Keratinocyte (primary cell): ENCODE data around the gene OR2F2. TPM values are rescaled to one million over a fixed set of nuclear protein-coding genes. Genes with fewer than 3 reads are reported as not detected.

ENCODE experiments used
- DNase-seq: peaks from one replicate; pipeline ENCODE4 v3.0.0-alpha.2; 2011; ENCODE audit warnings: low read depth, missing footprints, low spot score
- FAIRE-seq: peaks from 2 replicates; lab custom pipeline; 2011; peaks lifted over from hg19 to GRCh38; lab: Jason Lieb, UNC
- H2AFZ ChIP-seq: 2 replicates; pipeline ENCODE4 v1.6.0; 2012; ENCODE audit warnings: low read length, control low read depth, inconsistent platforms; ENCODE audit not compliant: control insufficient read depth
- H3K27ac ChIP-seq: 2 replicates; pipeline ENCODE4 v1.5.1; 2011; ENCODE audit warnings: low read length; ENCODE audit not compliant: control insufficient read depth, insufficient read depth
- H3K27me3 ChIP-seq: 3 replicates; pipeline ENCODE4 v1.6.0; 2011; ENCODE audit warnings: low read length; ENCODE audit not compliant: control insufficient read depth, insufficient read depth; ENCODE audit errors: extremely low read depth
- H3K36me3 ChIP-seq, 2 experiments: 2 replicates in 1 of 2; 3 replicates in 1 of 2; pipeline ENCODE4 v1.5.1; 2011; ENCODE audit warnings: low read length in 2 of 2, mild to moderate bottlenecking in 1 of 2; ENCODE audit not compliant: control insufficient read depth in 2 of 2, insufficient read depth in 2 of 2; ENCODE audit errors: extremely low read depth in 1 of 2
- H3K4me1 ChIP-seq: 3 replicates; pipeline ENCODE4 v1.5.1; 2011; ENCODE audit warnings: low read length; ENCODE audit not compliant: control insufficient read depth, insufficient read depth; ENCODE audit errors: extremely low read depth
- H3K4me2 ChIP-seq: 3 replicates; pipeline ENCODE4 v1.6.0; 2011; ENCODE audit warnings: low read depth, low read length; ENCODE audit not compliant: control insufficient read depth, insufficient read depth; ENCODE audit errors: extremely low read depth
- H3K4me3 ChIP-seq, 3 experiments: fragments of 200-600 bp in 1 of 3; sonication (generic) in 1 of 3; 2 replicates in 2 of 3; 3 replicates in 1 of 3; pipeline ENCODE4 v1.5.1; 2011 to 2016; ENCODE audit warnings: low read length in 3 of 3, mild to moderate bottlenecking in 3 of 3, control low read depth in 2 of 3, inconsistent platforms in 1 of 3, low read depth in 1 of 3, mixed read lengths in 1 of 3, mixed run types in 1 of 3, moderate library complexity in 1 of 3; ENCODE audit not compliant: control insufficient read depth in 2 of 3, insufficient read depth in 2 of 3; ENCODE audit errors: extremely low read depth in 1 of 3
- H3K79me2 ChIP-seq: 2 replicates; pipeline ENCODE4 v1.6.0; 2012; ENCODE audit warnings: low read length; ENCODE audit not compliant: control insufficient read depth, insufficient read depth
- H3K9ac ChIP-seq: 3 replicates; pipeline ENCODE4 v1.6.0; 2011; ENCODE audit warnings: low read length; ENCODE audit not compliant: control insufficient read depth, insufficient read depth; ENCODE audit errors: extremely low read depth
- H3K9me1 ChIP-seq: 3 replicates; pipeline ENCODE4 v1.6.0; 2011; ENCODE audit warnings: low read length; ENCODE audit not compliant: control insufficient read depth, insufficient read depth; ENCODE audit errors: extremely low read depth
- H3K9me3 ChIP-seq: 2 replicates; pipeline ENCODE4 v1.5.1; 2012; ENCODE audit warnings: low read depth, low read length; ENCODE audit not compliant: control insufficient read depth
- H4K20me1 ChIP-seq: 3 replicates; pipeline ENCODE4 v1.6.0; 2011; ENCODE audit warnings: low read length; ENCODE audit not compliant: control insufficient read depth, insufficient read depth; ENCODE audit errors: extremely low read depth
- EZH2 ChIP-seq: IDR thresholded peaks from one replicate; pipeline ENCODE4 v1.6.1; 2012; ENCODE audit warnings: inconsistent platforms, mild to moderate bottlenecking, low read length, moderate library complexity
- dilution Hi-C: fragments of 300-500 bp; cut with MboI; formaldehyde crosslinking; loops from one replicate; pipeline ENCODE4 v1.7.0; 2020; ENCODE audit warnings: low sequenced_read_pairs; ENCODE audit not compliant: extremely low pct_ligation_motif_present
- polyA plus RNA-seq, 5 experiments: library from polyadenylated mRNA; depleted of rRNA in 3 of 5; stranded (reverse) in 3 of 5; stranded (forward) in 1 of 5; unstranded in 1 of 5; fragments of >200 nt; gene quantifications; 1 replicate in 1 of 5; 2 replicates in 3 of 5; 3 replicates in 1 of 5; pipeline versions ENCODE4 v1.2.1 to v1.2.3, GENCODE V29; 2011 to 2012; ENCODE audit warnings: missing spikeins in 2 of 5, low read depth in 1 of 5, low replicate concordance in 1 of 5
- TF ChIP-seq, protein P1 (sequence below), 3 experiments: IDR thresholded peaks in 1 of 3; conservative IDR thresholded peaks in 1 of 3; optimal IDR thresholded peaks in 1 of 3; 2 replicates in 2 of 3; 3 replicates in 1 of 3; pipeline versions ENCODE3 to v1.5.1; 2011; ENCODE audit warnings: low read length in 3 of 3, mild to moderate bottlenecking in 3 of 3, moderate library complexity in 2 of 3, control low read depth in 1 of 3, inconsistent platforms in 1 of 3; ENCODE audit not compliant: insufficient read depth in 2 of 3; ENCODE audit errors: extremely low read depth in 1 of 3

The OR2F2 gene
- polyA plus RNA-seq, 1 donor (not counting 4 experiments of a cell fraction or from before 2014, with no cell fraction given): not detected

GRCh38 chr7:143901332-143901667 is 33.7 kb upstream of the OR2F2 start:
- Histone ChIP-seq H3K27ac (peak overlapping the region; percentile 85), H2AFZ (peak overlapping the region; percentile 96), H4K20me1 (no peaks in the 10 kb centered on the region), H3K9me3 (no peaks in the 10 kb centered on the region), H3K79me2 (peaks cover 40% of the 10 kb centered on the region), H3K4me3 (peak overlapping the region; percentile 67 to 96 (median 83)), H3K27me3 (no peaks in the 10 kb centered on the region), H3K9me1 (no peaks in the 10 kb centered on the region), H3K36me3 (no peaks in the 10 kb centered on the region), H3K4me1 (peaks cover 15% of the 10 kb centered on the region), H3K9ac (peak overlapping the region; percentile 86), H3K4me2 (peak overlapping the region; percentile 88)
- DNase-seq (no peak), FAIRE-seq (no peak)
- no peak for TF ChIP-seq EZH2
- TF ChIP-seq, protein P1, sequence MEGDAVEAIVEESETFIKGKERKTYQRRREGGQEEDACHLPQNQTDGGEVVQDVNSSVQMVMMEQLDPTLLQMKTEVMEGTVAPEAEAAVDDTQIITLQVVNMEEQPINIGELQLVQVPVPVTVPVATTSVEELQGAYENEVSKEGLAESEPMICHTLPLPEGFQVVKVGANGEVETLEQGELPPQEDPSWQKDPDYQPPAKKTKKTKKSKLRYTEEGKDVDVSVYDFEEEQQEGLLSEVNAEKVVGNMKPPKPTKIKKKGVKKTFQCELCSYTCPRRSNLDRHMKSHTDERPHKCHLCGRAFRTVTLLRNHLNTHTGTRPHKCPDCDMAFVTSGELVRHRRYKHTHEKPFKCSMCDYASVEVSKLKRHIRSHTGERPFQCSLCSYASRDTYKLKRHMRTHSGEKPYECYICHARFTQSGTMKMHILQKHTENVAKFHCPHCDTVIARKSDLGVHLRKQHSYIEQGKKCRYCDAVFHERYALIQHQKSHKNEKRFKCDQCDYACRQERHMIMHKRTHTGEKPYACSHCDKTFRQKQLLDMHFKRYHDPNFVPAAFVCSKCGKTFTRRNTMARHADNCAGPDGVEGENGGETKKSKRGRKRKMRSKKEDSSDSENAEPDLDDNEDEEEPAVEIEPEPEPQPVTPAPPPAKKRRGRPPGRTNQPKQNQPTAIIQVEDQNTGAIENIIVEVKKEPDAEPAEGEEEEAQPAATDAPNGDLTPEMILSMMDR (optimal IDR thresholded peaks at IDR 0.05 in 1 of 3, IDR thresholded peaks at IDR 0.05 in 1 of 3, conservative IDR thresholded peaks at IDR 0.05 in 1 of 3; ENCODE audit: extremely low read depth in 1 of 3, insufficient read depth in 2 of 3, low read length in 3 of 3): no peak
- dilution Hi-C loops: no loop called here

DNA sequence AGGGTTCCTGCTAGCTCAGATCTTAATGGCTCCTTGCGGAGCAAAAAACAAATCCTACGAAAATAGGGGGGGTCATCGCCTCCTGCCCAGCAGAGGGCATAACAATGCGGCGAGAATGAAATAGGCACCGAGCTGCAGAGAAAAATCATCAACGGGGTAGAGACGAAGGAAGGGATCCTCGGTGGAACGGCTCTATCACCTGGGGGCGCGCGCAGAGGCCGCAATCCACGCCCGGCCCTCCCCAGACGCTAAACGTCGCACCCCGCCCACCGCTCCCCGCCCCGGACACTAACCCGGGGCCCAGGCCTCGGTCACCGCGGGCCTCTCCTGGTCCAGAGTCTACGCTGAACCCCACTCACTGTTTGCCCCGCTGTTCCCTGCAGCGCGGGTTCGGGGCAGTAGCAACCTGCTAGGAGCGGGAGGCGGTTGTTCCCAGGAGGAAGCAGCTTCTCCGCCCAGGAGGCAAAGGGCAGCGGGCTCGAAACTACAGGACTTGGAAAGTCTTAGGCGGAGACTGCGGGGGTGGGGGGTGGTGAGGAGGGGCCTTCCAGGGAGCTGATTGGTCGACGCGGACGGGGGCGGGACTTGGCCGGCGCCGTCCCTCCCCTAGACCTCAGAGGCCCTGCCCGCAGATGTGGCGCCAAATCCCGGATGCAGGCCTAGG is 33.2 kb upstream of the OR2F2 start, which contains the start of gene TCAF1:
Gene TCAF1 (minus strand): TSS at position 509 of the 664 bp plus-strand sequence. CDS start 25,568 bp downstream, outside the sequence.
- DNase-seq (peak; percentile 36), FAIRE-seq (no peak)
- Histone ChIP-seq H3K27ac (peak within 1 kb of the TSS; percentile 85), H2AFZ (peak within 1 kb of the TSS; percentile 96), H3K4me3 (peak within 1 kb of the TSS; percentile 67 to 96 (median 83)), H3K9me3 (no peaks in the 10 kb centered on the region), H3K27me3 (no peaks in the 10 kb centered on the region), H4K20me1 (no peaks in the 10 kb centered on the region), H3K9me1 (no peaks in the 10 kb centered on the region), H3K79me2 (peaks cover 39% of the 10 kb centered on the region), H3K9ac (peak within 1 kb of the TSS; percentile 86), H3K36me3 (no peaks in the 10 kb centered on the region), H3K4me1 (peaks cover 15% of the 10 kb centered on the region), H3K4me2 (peak within 1 kb of the TSS; percentile 88)
- dilution Hi-C loops: no loop called here
- TF ChIP-seq, protein P1 (optimal IDR thresholded peaks at IDR 0.05 in 1 of 3, IDR thresholded peaks at IDR 0.05 in 1 of 3, conservative IDR thresholded peaks at IDR 0.05 in 1 of 3; ENCODE audit: extremely low read depth in 1 of 3, insufficient read depth in 2 of 3, low read length in 3 of 3): peak; percentile 32 to 45 (median 34)
- no peak for TF ChIP-seq EZH2
